DMS114 treated with DMSO at 0.1 percent for 48 hours (cell line): ENCODE data around the gene ASXL2.
"Not testable (repeated sequence)": the region's sequence is repeated elsewhere in the genome, so short reads cannot be mapped to it uniquely, and the experiment has no call there.

ENCODE experiments used
- DNase-seq: peaks from one replicate; lab custom pipeline; 2025; ENCODE audit not compliant: unreplicated experiment; lab: John Stamatoyannopoulos, UW

ASXL2 gene

GRCh38 chr2:25878361-25879132 is at the start of gene ASXL2:
TSS of gene ASXL2 (minus strand) at chr2:25878487. CDS start at chr2:25878222, 265 bp downstream.
- peak; percentile 91 for DNase-seq

- DNase-seq = no peak
These were observed 48.9 kb upstream of the ASXL2 start for GRCh38 chr2:25926984-25927756.

GRCh38 chr2:25922501-25922900 is 44.2 kb upstream of the ASXL2 start:
- DNase-seq = no peak

GRCh38 chr2:25920786-25921415 is 42.6 kb upstream of the ASXL2 start:
- DNase-seq = no peak

- DNase-seq = no peak
These were observed 42.0 kb upstream of the ASXL2 start for GRCh38 chr2:25920336-25920735.

- no peak for DNase-seq
These were observed 39.5 kb upstream of the ASXL2 start for GRCh38 chr2:25917832-25918231.

- not testable (repeated sequence) for DNase-seq
These were observed 39.1 kb upstream of the ASXL2 start for GRCh38 chr2:25917411-25917810.

GRCh38 chr2:25915944-25916772 is 37.9 kb upstream of the ASXL2 start:
- DNase-seq = not testable (repeated sequence)

GRCh38 chr2:25915411-25915810 is 37.1 kb upstream of the ASXL2 start:
- DNase-seq = not testable (repeated sequence)

GRCh38 chr2:25913696-25913973 is 35.3 kb upstream of the ASXL2 start:
- DNase-seq = not testable (repeated sequence)

- no peak for DNase-seq
These were observed 34.8 kb upstream of the ASXL2 start for GRCh38 chr2:25912851-25913695.

GRCh38 chr2:25909574-25909973 is 31.3 kb upstream of the ASXL2 start:
- DNase-seq = not testable (repeated sequence)

- no peak for DNase-seq
These were observed 26.8 kb upstream of the ASXL2 start for GRCh38 chr2:25905126-25905525.

GRCh38 chr2:25903216-25903776 is 25.0 kb upstream of the ASXL2 start:
- no peak for DNase-seq

- DNase-seq = no peak
These were observed 21.2 kb upstream of the ASXL2 start for GRCh38 chr2:25899404-25899970.

GRCh38 chr2:25897506-25897905 is 19.2 kb upstream of the ASXL2 start:
- no peak for DNase-seq

GRCh38 chr2:25896308-25896707 is 18.0 kb upstream of the ASXL2 start:
- not testable (repeated sequence) for DNase-seq

GRCh38 chr2:25895610-25896009 is 17.3 kb upstream of the ASXL2 start:
- no peak for DNase-seq

GRCh38 chr2:25895018-25895417 is 16.7 kb upstream of the ASXL2 start:
- DNase-seq = no peak
